Glomerular visceral epithelial cell (primary cell): ENCODE data around the gene LRP1B.

Experiments
- DNase-seq: peaks from one replicate; pipeline ENCODE4 v3.0.0-alpha.2; 2016; ENCODE audit errors: extremely low spot score

The LRP1B gene

GRCh38 chr2:141767691-141768090 is 363.1 kb downstream of the LRP1B start:
- no peak for DNase-seq

- peak; percentile 85 for DNase-seq
Measured at GRCh38 chr2:141767051-141767450, 363.8 kb downstream of the LRP1B start.

- no peak for DNase-seq
Measured at GRCh38 chr2:141766225-141766624, 364.6 kb downstream of the LRP1B start.

- DNase-seq = no peak
Measured at GRCh38 chr2:141748616-141749015, 382.2 kb downstream of the LRP1B start.

GRCh38 chr2:141741652-141742051 is 389.2 kb downstream of the LRP1B start:
- DNase-seq = no peak

GRCh38 chr2:141737492-141738255 is 393.1 kb downstream of the LRP1B start:
- DNase-seq = no peak

GRCh38 chr2:141736466-141736865 is 394.4 kb downstream of the LRP1B start:
- DNase-seq = no peak

GRCh38 chr2:141728886-141729285 is 401.9 kb downstream of the LRP1B start:
- DNase-seq = no peak

- no peak for DNase-seq
Measured at GRCh38 chr2:141728142-141728541, 402.7 kb downstream of the LRP1B start.

- no peak for DNase-seq
Measured at GRCh38 chr2:141724426-141724825, 406.4 kb downstream of the LRP1B start.

GRCh38 chr2:141723814-141724213 is 407.0 kb downstream of the LRP1B start:
- DNase-seq = no peak

- DNase-seq = no peak
Measured at GRCh38 chr2:141720476-141720875, 410.3 kb downstream of the LRP1B start.

- no peak for DNase-seq
Measured at GRCh38 chr2:141714496-141714895, 416.3 kb downstream of the LRP1B start.

GRCh38 chr2:141711627-141712026 is 419.2 kb downstream of the LRP1B start:
- DNase-seq = no peak

- no peak for DNase-seq
Measured at GRCh38 chr2:141710589-141711239, 420.1 kb downstream of the LRP1B start.

- no peak for DNase-seq
Measured at GRCh38 chr2:141709756-141710155, 421.1 kb downstream of the LRP1B start.

- DNase-seq = no peak
Measured at GRCh38 chr2:141707486-141707885, 423.3 kb downstream of the LRP1B start.

GRCh38 chr2:141704541-141704940 is 426.3 kb downstream of the LRP1B start:
- no peak for DNase-seq

GRCh38 chr2:141703501-141703900 is 427.3 kb downstream of the LRP1B start:
- DNase-seq = no peak

- no peak for DNase-seq
Measured at GRCh38 chr2:141701618-141702017, 429.2 kb downstream of the LRP1B start.

GRCh38 chr2:141699573-141699972 is 431.2 kb downstream of the LRP1B start:
- no peak for DNase-seq

GRCh38 chr2:141698500-141698899 is 432.3 kb downstream of the LRP1B start:
- no peak for DNase-seq

GRCh38 chr2:141697035-141697434 is 433.8 kb downstream of the LRP1B start:
- no peak for DNase-seq
